Muscle of leg (tissue), 11 donors: ENCODE results near the gene RABL6. TPM values are rescaled to one million over a fixed set of nuclear protein-coding genes. Genes with fewer than 3 reads are reported as not detected.
"Not testable (repeated sequence)": the region's sequence is repeated elsewhere in the genome, so short reads cannot be mapped to it uniquely, and the experiment has no call there.

Experiments used
- DNase-seq: peaks from one replicate; pipeline ENCODE4 v3.0.0; 2013
- H3K27ac ChIP-seq: one replicate; pipeline ENCODE4 v1.5.1; 2013; ENCODE audit warnings: mild to moderate bottlenecking, low read length, control low read depth
- H3K27me3 ChIP-seq: one replicate; pipeline ENCODE4 v1.6.1; 2013; ENCODE audit warnings: low read length; ENCODE audit not compliant: control insufficient read depth, insufficient read depth
- H3K36me3 ChIP-seq: one replicate; pipeline ENCODE4 v1.6.1; 2013; ENCODE audit warnings: low read length; ENCODE audit not compliant: control insufficient read depth, insufficient read depth
- H3K4me1 ChIP-seq: one replicate; pipeline ENCODE4 v1.6.1; 2013; ENCODE audit warnings: low read length; ENCODE audit not compliant: control insufficient read depth, insufficient read depth
- H3K4me3 ChIP-seq: one replicate; pipeline ENCODE4 v1.5.1; 2013; ENCODE audit warnings: low read length, control low read depth
- H3K9me3 ChIP-seq: replicated peaks from 2 replicates; pipeline ENCODE4 v1.6.1; 2013; ENCODE audit warnings: low read depth, low read length; ENCODE audit not compliant: control insufficient read depth
- WGBS: methylation state at CpG from one replicate; pipeline ENCODE4 v1.1.5; 2013; ENCODE audit warnings: missing lambda C conversion rate; ENCODE audit not compliant: insufficient coverage; 5-methylcytosine and 5-hydroxymethylcytosine counted together
- polyA plus RNA-seq, 8 donors: library from polyadenylated mRNA; unstranded; fragments of 120-200 nt; gene quantifications; one replicate each; pipeline versions ENCODE4 v1.2.1 to v1.2.3, GENCODE V29; 2013; ENCODE audit warnings: inconsistent platforms in 1 of 8, low replicate concordance in 1 of 8; ENCODE audit not compliant: insufficient read length in 8 of 8, insufficient read depth in 1 of 8
- total RNA-seq: library from RNA; stranded (reverse); fragments of 120-200 nt; gene quantifications from one replicate; pipeline ENCODE4 v1.2.4, GENCODE V29; 2013

RABL6 gene
- total and polyA plus RNA-seq, 9 donors = 37.6 to 66.0 (median 60.8) TPM

GRCh38 chr9:136786983-136787382 lies 20.8 kb upstream of the RABL6 start:
- H3K27me3 ChIP-seq, H3K9me3 ChIP-seq, H3K27ac ChIP-seq, H3K4me3 ChIP-seq, DNase-seq, H3K36me3 ChIP-seq: not testable (repeated sequence)
- H3K4me1 ChIP-seq = peaks cover 13% of the 10 kb centered on the region
- WGBS = 0% methylated on average over 2 of the region's 4 CpGs

DNA sequence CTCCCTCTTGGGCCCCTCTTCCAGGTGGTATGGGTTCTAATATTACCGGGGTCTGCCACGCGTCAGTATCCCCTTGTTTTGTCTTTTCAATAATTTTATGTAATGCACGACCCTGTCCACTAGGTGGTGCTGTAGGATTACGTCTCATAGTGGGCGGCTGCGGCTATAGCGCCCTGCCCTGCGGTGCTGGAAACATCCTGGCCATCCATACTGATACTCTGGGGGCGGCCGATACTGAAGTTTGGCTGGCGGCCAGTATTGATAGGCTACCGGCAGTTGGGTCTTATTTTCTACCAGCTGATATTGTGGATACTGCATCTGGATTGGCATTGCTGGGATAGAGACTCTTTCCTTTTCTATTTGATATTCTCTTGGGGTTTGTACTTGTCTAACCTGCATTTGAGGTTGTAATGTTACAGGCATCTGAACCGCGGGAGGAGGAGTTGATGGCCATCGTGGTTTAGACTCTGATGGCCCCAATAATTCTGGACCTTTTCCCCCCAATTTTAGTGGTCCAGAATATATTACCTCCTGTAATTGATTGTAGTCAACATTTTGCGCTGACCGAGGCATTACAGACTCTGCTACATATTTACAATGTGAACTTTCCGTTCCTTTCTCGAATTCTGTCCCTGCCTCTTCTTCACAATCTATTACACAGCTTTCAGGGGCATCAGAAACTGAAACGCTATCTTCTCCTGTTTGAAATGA lies 19.9 kb upstream of the RABL6 start:
- DNase-seq = peak; percentile 78
- H3K9me3 ChIP-seq = no peaks in the 10 kb centered on the region
- H3K4me3 ChIP-seq = no peak overlapping the region
- WGBS = 23% methylated on average over 13 of the region's 21 CpGs
- peaks cover 4% of the 10 kb centered on the region for H3K36me3 ChIP-seq
- peaks cover 19% of the 10 kb centered on the region for H3K4me1 ChIP-seq
- H3K27me3 ChIP-seq = no peaks in the 10 kb centered on the region
- no peak overlapping the region for H3K27ac ChIP-seq

- not testable (repeated sequence) for DNase-seq, H3K9me3 ChIP-seq, H3K27me3 ChIP-seq, H3K4me3 ChIP-seq, H3K36me3 ChIP-seq, H3K27ac ChIP-seq
- WGBS = 84% methylated on average over 13 of the region's 27 CpGs
- H3K4me1 ChIP-seq = peaks cover 19% of the 10 kb centered on the region
These were observed 18.9 kb upstream of the RABL6 start for GRCh38 chr9:136788644-136789522.

DNA sequence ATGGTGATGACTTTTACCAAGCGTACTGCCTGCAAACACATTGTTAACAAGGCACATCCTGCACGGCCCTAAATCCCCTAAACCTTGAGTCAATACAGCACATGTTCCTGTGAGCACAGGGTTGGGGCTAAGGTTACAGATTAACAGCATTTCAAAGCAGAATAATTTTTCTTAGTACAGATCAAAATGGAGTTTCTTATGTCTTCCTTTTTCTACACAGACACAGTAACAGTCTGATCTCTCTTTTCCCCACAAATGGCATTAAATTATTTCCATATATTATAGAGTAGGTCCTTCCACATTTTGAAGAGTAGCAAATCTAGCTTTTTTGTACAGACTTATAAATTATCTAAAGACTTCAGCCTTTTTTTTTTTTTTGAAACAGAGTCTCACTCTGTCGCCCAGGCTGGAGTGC lies 18.2 kb upstream of the RABL6 start:
- no peak for DNase-seq
- no peak overlapping the region for H3K4me3 ChIP-seq
- H3K27me3 ChIP-seq = no peaks in the 10 kb centered on the region
- H3K9me3 ChIP-seq = no peaks in the 10 kb centered on the region
- H3K27ac ChIP-seq = no peak overlapping the region
- H3K4me1 ChIP-seq = peaks cover 19% of the 10 kb centered on the region
- H3K36me3 ChIP-seq = peaks cover 4% of the 10 kb centered on the region
- no CpG with 5 or more reads among the region's 3 CpGs for WGBS

- Histone ChIP-seq H3K4me1 (peaks cover 24% of the 10 kb centered on the region), H3K36me3 (peaks cover 4% of the 10 kb centered on the region), H3K9me3 (no peaks in the 10 kb centered on the region), H3K4me3 (peak within 1 kb of the TSS; percentile 89), H3K27me3 (peaks cover 5% of the 10 kb centered on the region), H3K27ac (peak within 1 kb of the TSS; percentile 94)
- 0% methylated on average over 66 of the region's 70 CpGs for WGBS
- peak; percentile 99 for DNase-seq
These were observed 16.9 kb upstream of the RABL6 start, which contains the start of gene TMEM141 for GRCh38 chr9:136790640-136791515. Gene TMEM141, plus strand, starts transcription at chr9:136791344. Its CDS starts 27 bp downstream, at chr9:136791371.

DNA sequence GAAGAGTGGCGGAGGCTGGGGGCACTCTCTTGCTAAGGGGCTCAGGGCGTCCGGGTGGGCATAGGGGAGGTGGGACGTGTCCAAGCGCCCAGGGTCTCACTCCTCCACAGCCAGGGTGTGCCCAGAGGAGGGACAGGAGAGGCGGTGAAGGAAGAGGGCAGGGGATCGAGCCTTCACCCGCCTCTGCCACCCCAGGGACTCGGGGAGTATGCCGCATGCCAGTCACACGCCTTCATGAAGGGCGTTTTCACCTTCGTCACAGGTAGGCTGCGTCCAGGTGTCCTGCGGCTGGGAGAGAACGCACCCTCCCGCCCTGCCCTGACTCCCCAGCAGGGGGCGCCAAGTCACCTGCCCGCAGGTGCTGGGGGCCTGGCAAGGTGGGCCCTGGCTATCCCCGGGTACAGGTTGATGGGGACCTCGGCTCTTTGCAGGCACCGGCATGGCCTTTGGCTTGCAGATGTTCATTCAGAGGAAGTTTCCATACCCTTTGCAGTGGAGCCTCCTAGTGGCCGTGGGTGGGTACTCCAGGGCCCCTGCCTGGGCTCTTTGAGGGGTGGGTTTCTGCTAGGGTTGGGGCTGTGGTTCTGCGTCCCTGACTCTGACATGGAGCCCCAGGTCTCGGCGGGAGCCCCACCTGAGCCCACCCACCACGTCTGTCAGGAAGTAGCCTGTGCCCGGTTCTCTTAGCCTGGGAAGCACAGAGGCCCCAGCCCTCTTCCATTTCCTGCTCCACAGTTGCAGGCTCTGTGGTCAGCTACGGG lies 16.1 kb upstream of the RABL6 start:
- H3K4me1 ChIP-seq = peaks cover 29% of the 10 kb centered on the region
- H3K36me3 ChIP-seq = peaks cover 4% of the 10 kb centered on the region
- no peaks in the 10 kb centered on the region for H3K9me3 ChIP-seq
- peak overlapping the region; percentile 94 for H3K27ac ChIP-seq
- peak overlapping the region; percentile 89 for H3K4me3 ChIP-seq
- DNase-seq = no peak
- peaks cover 10% of the 10 kb centered on the region for H3K27me3 ChIP-seq
- 4% methylated on average over 18 of the region's 29 CpGs for WGBS

DNA sequence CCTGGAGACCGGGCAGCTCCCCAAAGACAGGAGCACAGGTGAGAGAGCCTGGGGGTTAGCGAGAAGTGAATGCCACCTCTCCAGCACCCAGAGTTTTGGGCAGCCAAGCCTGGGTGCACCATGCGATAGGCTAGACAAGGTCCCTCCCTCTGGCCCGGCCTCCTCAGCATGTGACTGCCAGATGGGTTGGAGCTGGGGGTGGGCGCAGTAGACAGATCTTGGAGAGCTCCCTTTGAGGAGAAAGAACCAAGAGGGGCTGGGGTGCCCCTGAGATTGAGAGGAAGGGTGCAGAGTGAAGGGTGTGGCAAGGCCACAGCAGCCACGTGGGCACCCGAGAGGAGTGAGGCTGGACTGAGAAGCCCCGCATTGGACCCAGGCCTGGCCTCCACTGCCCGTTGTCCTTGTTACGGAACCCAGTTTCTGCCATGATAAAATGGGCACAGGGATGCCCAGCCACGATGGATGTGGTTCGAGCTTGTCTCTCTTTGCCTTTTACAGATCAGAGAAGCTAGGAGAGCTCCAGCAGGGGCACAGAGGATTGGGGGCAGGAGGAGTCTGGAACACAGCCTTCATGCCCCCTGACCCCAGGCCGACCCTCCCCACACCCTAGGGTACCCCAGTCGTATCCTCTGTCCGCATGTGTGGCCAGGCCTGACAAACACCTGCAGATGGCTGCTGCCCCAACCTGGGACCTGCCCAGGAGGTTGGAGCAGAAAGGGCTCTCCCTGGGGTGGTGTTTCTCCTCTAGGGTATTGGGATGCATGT lies 15.2 kb upstream of the RABL6 start:
- no peak overlapping the region for H3K4me3 ChIP-seq
- peaks cover 4% of the 10 kb centered on the region for H3K36me3 ChIP-seq
- no peak overlapping the region for H3K27ac ChIP-seq
- peaks cover 16% of the 10 kb centered on the region for H3K27me3 ChIP-seq
- peak; percentile 28 for DNase-seq
- no peaks in the 10 kb centered on the region for H3K9me3 ChIP-seq
- WGBS = 84% methylated on average over 10 of the region's 15 CpGs
- H3K4me1 ChIP-seq = peaks cover 27% of the 10 kb centered on the region

- 65% methylated on average over 8 of the region's 17 CpGs for WGBS
- H3K36me3 ChIP-seq = peaks cover 4% of the 10 kb centered on the region
- no peak overlapping the region for H3K4me3 ChIP-seq
These were observed 14.4 kb upstream of the RABL6 start for GRCh38 chr9:136793086-136793946.

More at GRCh38 chr9:136793086-136793946, 14.4 kb upstream of the RABL6 start:
- peak; percentile 25 for DNase-seq
- H3K27ac ChIP-seq = no peak overlapping the region
- peaks cover 23% of the 10 kb centered on the region for H3K27me3 ChIP-seq
- H3K4me1 ChIP-seq = peaks cover 28% of the 10 kb centered on the region
- no peaks in the 10 kb centered on the region for H3K9me3 ChIP-seq
